Measurements from ENCODE around the gene KCNT2.

The KCNT2 gene

GRCh38 chr1:196497817-196498216, 110.4 kb downstream of the KCNT2 start:
- Histone ChIP-seq H3K9me3 (ENCODE audit: insufficient read depth, low read length) (no peaks in the 10 kb centered on the region), H2AFZ (ENCODE audit: low read depth, low read length) (no peak overlapping the region), H3K4me3 (ENCODE audit: low read length) (no peak overlapping the region), H3K36me3 (replicated peaks; ENCODE audit: low read depth, low read length) (no peaks in the 10 kb centered on the region), H3K4me1 (ENCODE audit: low read length) (no peaks in the 10 kb centered on the region), H3K79me2 (ENCODE audit: low read length) (no peaks in the 10 kb centered on the region), H4K20me1 (ENCODE audit: insufficient read depth, low read length) (no peaks in the 10 kb centered on the region), H3K9ac (ENCODE audit: low read length) (no peak overlapping the region), H3K27ac (ENCODE audit: low read length) (no peak overlapping the region), H3K27me3 (ENCODE audit: low read depth, low read length) (no peaks in the 10 kb centered on the region), H3K4me2 (ENCODE audit: low read length) (no peak overlapping the region)
- TF ChIP-seq CTCF (IDR thresholded peaks at IDR 0.05; ENCODE audit: low read depth, low read length): no peak
- no peak for TF ChIP-seq EZH2phosphoT487 (IDR thresholded peaks at IDR 0.05; ENCODE audit: low read depth)

DNA sequence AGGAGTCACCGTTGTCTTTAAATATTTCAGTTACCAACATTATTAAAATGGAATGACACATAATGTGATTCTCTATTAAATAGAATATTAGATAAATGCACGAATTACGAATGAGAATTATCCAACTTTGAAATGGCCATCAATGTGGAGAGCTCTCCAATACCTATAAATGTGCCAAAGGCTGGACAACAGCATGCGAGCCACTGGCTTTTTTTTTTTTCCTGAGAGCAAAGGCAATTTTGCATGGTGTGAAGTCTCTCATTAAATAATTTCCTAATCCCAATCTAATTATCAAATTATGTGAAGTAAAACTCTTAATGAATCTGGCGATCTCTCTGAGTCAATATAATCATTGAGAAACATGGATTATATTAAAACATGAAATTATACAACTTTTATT, 113.5 kb downstream of the KCNT2 start:
- Histone ChIP-seq H3K27ac (ENCODE audit: low read length) (no peak overlapping the region), H2AFZ (ENCODE audit: low read depth, low read length) (no peak overlapping the region), H3K27me3 (ENCODE audit: low read depth, low read length) (no peaks in the 10 kb centered on the region)

GRCh38 chr1:196493881-196494280, 114.4 kb downstream of the KCNT2 start:
- Histone ChIP-seq H3K27me3 (ENCODE audit: low read depth, low read length) (no peaks in the 10 kb centered on the region), H3K36me3 (replicated peaks; ENCODE audit: low read depth, low read length) (no peaks in the 10 kb centered on the region), H3K79me2 (ENCODE audit: low read length) (no peaks in the 10 kb centered on the region), H3K9ac (ENCODE audit: low read length) (no peak overlapping the region), H3K27ac (ENCODE audit: low read length) (no peak overlapping the region), H3K4me1 (ENCODE audit: low read length) (no peaks in the 10 kb centered on the region), H2AFZ (ENCODE audit: low read depth, low read length) (no peak overlapping the region), H4K20me1 (ENCODE audit: insufficient read depth, low read length) (no peaks in the 10 kb centered on the region), H3K4me2 (ENCODE audit: low read length) (no peak overlapping the region), H3K9me3 (ENCODE audit: insufficient read depth, low read length) (no peaks in the 10 kb centered on the region), H3K4me3 (ENCODE audit: low read length) (no peak overlapping the region)
- TF ChIP-seq CTCF (IDR thresholded peaks at IDR 0.05; ENCODE audit: low read depth, low read length): no peak
- no peak for TF ChIP-seq EZH2phosphoT487 (IDR thresholded peaks at IDR 0.05; ENCODE audit: low read depth)

More for the DNA sequence above, 113.5 kb downstream of the KCNT2 start:
- TF ChIP-seq EZH2phosphoT487 (IDR thresholded peaks at IDR 0.05; ENCODE audit: low read depth) (no peak), CTCF (IDR thresholded peaks at IDR 0.05; ENCODE audit: low read depth, low read length) (no peak)
- H3K79me2 ChIP-seq (ENCODE audit: low read length): no peaks in the 10 kb centered on the region
- H3K4me2 ChIP-seq (ENCODE audit: low read length): no peak overlapping the region
- H3K36me3 ChIP-seq (replicated peaks; ENCODE audit: low read depth, low read length): no peaks in the 10 kb centered on the region
- H3K9me3 ChIP-seq (ENCODE audit: insufficient read depth, low read length): no peaks in the 10 kb centered on the region
- H3K9ac ChIP-seq (ENCODE audit: low read length): no peak overlapping the region
- H3K4me3 ChIP-seq (ENCODE audit: low read length): no peak overlapping the region
- H4K20me1 ChIP-seq (ENCODE audit: insufficient read depth, low read length): no peaks in the 10 kb centered on the region
- no peaks in the 10 kb centered on the region for H3K4me1 ChIP-seq (ENCODE audit: low read length)

DNA sequence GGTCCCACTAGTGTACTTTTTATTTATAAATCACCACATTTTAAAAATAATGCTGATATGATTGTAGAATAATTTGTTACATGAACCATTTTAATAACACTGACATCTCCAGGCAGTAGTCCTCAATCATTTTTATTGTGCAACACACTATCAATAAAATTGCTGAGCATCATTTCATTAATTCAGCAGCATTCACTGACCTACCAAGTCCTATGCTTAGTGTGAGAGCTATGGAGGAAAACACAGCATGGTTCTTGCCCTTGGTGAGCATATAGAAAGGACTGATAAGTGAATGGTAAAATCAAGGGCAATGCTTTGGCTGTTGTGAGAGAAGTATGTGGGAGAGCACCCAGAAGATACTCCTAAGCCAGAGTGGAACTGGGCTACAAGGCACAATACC, 119.7 kb downstream of the KCNT2 start:
- H3K36me3 ChIP-seq (replicated peaks; ENCODE audit: low read depth, low read length): no peaks in the 10 kb centered on the region
- H2AFZ ChIP-seq (ENCODE audit: low read depth, low read length): no peak overlapping the region
- H3K9ac ChIP-seq (ENCODE audit: low read length): no peak overlapping the region
- H4K20me1 ChIP-seq (ENCODE audit: insufficient read depth, low read length): no peaks in the 10 kb centered on the region
- no peak overlapping the region for H3K27ac ChIP-seq (ENCODE audit: low read length)
- H3K27me3 ChIP-seq (ENCODE audit: low read depth, low read length): no peaks in the 10 kb centered on the region
- no peaks in the 10 kb centered on the region for H3K9me3 ChIP-seq (ENCODE audit: insufficient read depth, low read length)
- TF ChIP-seq EZH2phosphoT487 (IDR thresholded peaks at IDR 0.05; ENCODE audit: low read depth): no peak
- no peak for TF ChIP-seq CTCF (IDR thresholded peaks at IDR 0.05; ENCODE audit: low read depth, low read length)
- no peak overlapping the region for H3K4me2 ChIP-seq (ENCODE audit: low read length)
- H3K79me2 ChIP-seq (ENCODE audit: low read length): no peaks in the 10 kb centered on the region
- H3K4me1 ChIP-seq (ENCODE audit: low read length): no peaks in the 10 kb centered on the region
- H3K4me3 ChIP-seq (ENCODE audit: low read length): no peak overlapping the region

Measured in OCI-LY3 (cell line).